Muscle of leg (tissue), 11 donors: ENCODE results near the gene SNX15. TPM values are rescaled to one million over a fixed set of nuclear protein-coding genes. Genes with fewer than 3 reads are reported as not detected.

Experiments used
- DNase-seq: peaks from one replicate; pipeline ENCODE4 v3.0.0; 2013
- H3K27ac ChIP-seq: one replicate; pipeline ENCODE4 v1.5.1; 2013; ENCODE audit warnings: mild to moderate bottlenecking, low read length, control low read depth
- H3K27me3 ChIP-seq: one replicate; pipeline ENCODE4 v1.6.1; 2013; ENCODE audit warnings: low read length; ENCODE audit not compliant: control insufficient read depth, insufficient read depth
- H3K36me3 ChIP-seq: one replicate; pipeline ENCODE4 v1.6.1; 2013; ENCODE audit warnings: low read length; ENCODE audit not compliant: control insufficient read depth, insufficient read depth
- H3K4me1 ChIP-seq: one replicate; pipeline ENCODE4 v1.6.1; 2013; ENCODE audit warnings: low read length; ENCODE audit not compliant: control insufficient read depth, insufficient read depth
- H3K4me3 ChIP-seq: one replicate; pipeline ENCODE4 v1.5.1; 2013; ENCODE audit warnings: low read length, control low read depth
- H3K9me3 ChIP-seq: replicated peaks from 2 replicates; pipeline ENCODE4 v1.6.1; 2013; ENCODE audit warnings: low read depth, low read length; ENCODE audit not compliant: control insufficient read depth
- WGBS: methylation state at CpG from one replicate; pipeline ENCODE4 v1.1.5; 2013; ENCODE audit warnings: missing lambda C conversion rate; ENCODE audit not compliant: insufficient coverage; 5-methylcytosine and 5-hydroxymethylcytosine counted together
- polyA plus RNA-seq, 8 donors: library from polyadenylated mRNA; unstranded; fragments of 120-200 nt; gene quantifications; one replicate each; pipeline versions ENCODE4 v1.2.1 to v1.2.3, GENCODE V29; 2013; ENCODE audit warnings: inconsistent platforms in 1 of 8, low replicate concordance in 1 of 8; ENCODE audit not compliant: insufficient read length in 8 of 8, insufficient read depth in 1 of 8
- total RNA-seq: library from RNA; stranded (reverse); fragments of 120-200 nt; gene quantifications from one replicate; pipeline ENCODE4 v1.2.4, GENCODE V29; 2013

SNX15 gene
- total and polyA plus RNA-seq, 9 donors: 18.3 to 29.6 (median 22.3) TPM

DNA sequence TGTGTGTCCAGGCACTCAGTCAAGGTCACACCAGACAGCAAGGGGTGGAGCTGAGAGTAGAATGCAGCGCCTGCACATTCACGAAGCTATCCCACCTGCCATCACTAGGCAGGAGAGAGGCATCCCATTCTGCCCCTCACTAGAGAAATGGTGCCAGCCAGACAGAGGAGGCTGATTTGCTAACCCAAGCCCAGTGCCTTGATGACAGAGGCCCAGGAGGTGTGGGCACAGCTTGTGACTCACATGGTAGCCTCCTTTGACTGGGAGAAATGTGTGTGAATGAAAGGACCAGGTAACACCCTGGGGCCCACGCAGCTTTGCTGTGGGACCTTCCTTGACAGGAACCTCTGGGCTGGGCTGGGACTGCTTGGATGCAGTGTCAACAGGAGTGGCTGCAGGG, 36.3 kb downstream of the SNX15 start:
- no peak for DNase-seq
- H3K9me3 ChIP-seq: no peaks in the 10 kb centered on the region
- H3K27me3 ChIP-seq: no peaks in the 10 kb centered on the region
- 76% methylated on average over 3 of the region's 3 CpGs for WGBS
- H3K4me1 ChIP-seq: no peaks in the 10 kb centered on the region
- no peak overlapping the region for H3K4me3 ChIP-seq
- no peaks in the 10 kb centered on the region for H3K36me3 ChIP-seq
- H3K27ac ChIP-seq: no peak overlapping the region

DNA sequence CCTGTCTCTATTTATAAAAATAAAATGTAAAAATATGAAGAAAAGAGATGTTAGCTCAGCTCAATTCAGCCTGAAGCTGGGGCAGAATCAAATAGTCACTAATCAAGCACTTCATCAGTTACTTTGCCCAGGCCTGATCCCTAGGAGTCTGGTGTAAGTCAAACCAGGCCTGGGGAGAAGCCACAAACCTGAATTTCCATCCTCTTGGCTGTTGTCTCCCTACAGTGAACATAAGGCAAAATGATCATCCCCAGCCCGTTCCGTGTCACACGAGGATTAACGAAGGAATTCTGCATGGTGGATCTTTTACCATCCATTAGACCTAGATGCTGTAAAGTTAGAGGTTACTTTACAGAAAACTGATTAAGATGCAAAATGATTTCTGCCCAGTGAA, 37.6 kb downstream of the SNX15 start:
- no peaks in the 10 kb centered on the region for H3K27me3 ChIP-seq
- WGBS: no CpG with 5 or more reads among the region's 4 CpGs
- H3K27ac ChIP-seq: no peak overlapping the region
- H3K4me3 ChIP-seq: no peak overlapping the region
- no peaks in the 10 kb centered on the region for H3K36me3 ChIP-seq
- no peaks in the 10 kb centered on the region for H3K4me1 ChIP-seq
- no peaks in the 10 kb centered on the region for H3K9me3 ChIP-seq
- no peak for DNase-seq

DNA sequence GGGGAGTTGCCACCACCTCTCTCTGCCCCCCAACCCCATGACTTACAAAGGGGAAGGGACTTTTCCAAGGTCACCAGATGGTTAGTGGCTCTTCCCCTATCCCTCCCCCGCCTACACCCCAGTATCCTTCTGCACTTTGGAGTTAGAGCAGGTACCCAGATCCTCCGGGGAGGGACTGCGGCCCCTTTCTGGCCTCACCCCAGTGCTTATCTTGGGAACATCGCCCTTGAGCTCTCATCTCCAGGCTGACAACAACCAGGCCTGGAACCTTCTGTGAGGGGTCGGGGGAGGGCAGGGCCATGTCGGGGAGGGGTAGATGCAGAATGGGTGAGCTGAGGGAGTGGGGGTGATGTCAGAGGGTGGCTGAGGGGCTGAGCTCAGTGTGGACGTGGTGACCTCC, 38.6 kb downstream of the SNX15 start:
- no peak for DNase-seq
- Histone ChIP-seq H3K27me3 (no peaks in the 10 kb centered on the region), H3K9me3 (no peaks in the 10 kb centered on the region), H3K27ac (no peak overlapping the region), H3K4me1 (no peaks in the 10 kb centered on the region), H3K4me3 (no peak overlapping the region), H3K36me3 (no peaks in the 10 kb centered on the region)
- 73% methylated on average over 6 of the region's 7 CpGs for WGBS

DNA sequence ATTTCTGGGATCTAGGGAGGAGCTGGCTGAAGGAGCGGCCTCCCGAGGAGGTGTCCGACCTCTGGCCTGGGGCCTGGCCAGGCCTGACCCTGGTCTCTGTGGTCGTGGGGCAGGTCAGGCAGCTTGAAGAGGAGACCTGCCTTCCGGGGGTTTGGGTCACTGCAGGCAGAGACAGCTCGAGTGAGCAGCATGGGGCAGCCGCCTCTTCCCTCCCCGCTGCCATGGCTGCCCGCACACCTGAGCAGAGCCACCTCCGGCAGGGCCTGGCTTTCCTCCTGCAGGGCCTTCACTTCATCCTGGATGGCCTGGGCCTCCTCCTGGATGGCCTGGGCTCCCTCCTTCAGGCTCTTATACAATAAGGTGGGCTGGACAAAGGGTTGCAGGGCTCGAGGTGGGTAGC, 39.1 kb downstream of the SNX15 start:
- no peak overlapping the region for H3K4me3 ChIP-seq
- no peak overlapping the region for H3K27ac ChIP-seq
- H3K36me3 ChIP-seq: no peaks in the 10 kb centered on the region
- WGBS: 50% methylated on average over 8 of the region's 11 CpGs
- no peak for DNase-seq
- no peaks in the 10 kb centered on the region for H3K27me3 ChIP-seq
- no peaks in the 10 kb centered on the region for H3K4me1 ChIP-seq
- H3K9me3 ChIP-seq: no peaks in the 10 kb centered on the region

DNA sequence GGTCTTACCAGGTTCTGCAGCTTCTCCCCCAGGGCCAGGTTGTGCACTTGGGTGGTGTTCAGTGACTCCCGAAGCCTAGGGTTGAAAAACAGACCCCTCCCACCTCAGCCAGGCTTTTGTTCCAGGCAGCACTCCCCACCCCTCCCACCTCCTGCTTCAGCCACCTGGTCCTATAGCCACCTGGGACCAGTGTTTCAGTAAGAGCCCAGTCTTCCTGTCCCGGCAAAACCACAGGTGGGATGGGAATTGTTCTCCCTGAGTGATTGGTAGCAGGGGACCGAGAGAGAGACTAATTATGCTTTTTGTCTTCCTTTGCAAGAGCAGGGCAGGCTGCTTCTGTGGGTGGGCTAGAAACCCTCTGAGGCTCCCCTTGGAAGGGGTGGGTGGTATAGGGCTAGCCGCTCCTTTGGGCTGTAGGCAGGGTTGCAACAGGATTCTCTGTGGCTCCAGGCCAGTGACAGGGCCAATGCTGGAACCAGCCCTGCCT, 39.6 kb downstream of the SNX15 start:
- Histone ChIP-seq H3K9me3 (no peaks in the 10 kb centered on the region), H3K4me3 (no peak overlapping the region), H3K36me3 (no peaks in the 10 kb centered on the region), H3K4me1 (no peaks in the 10 kb centered on the region), H3K27ac (no peak overlapping the region), H3K27me3 (no peaks in the 10 kb centered on the region)
- 19% methylated on average over 4 of the region's 4 CpGs for WGBS
- DNase-seq: no peak

DNA sequence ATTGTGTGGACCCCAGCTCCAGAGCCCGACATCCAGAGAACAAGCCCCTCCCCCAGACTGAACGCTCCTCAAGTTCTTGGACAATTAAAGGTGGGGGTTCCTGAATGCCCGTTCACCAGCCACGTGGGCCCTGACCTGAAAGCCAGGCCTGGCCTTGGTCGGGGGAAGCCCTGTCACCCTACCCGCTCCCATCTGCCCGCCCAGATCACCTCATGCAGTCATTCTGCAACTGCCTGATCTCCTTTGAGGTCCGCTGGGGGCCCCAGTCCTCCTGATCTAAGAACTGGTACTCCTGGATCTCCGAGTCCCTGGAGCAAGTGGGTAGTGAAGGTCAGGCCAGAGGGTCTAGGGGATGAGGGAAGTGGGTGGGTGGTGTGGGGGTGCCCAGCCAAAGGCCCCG, 40.2 kb downstream of the SNX15 start:
- no peak for DNase-seq
- no peak overlapping the region for H3K27ac ChIP-seq
- H3K36me3 ChIP-seq: no peaks in the 10 kb centered on the region
- no peaks in the 10 kb centered on the region for H3K27me3 ChIP-seq
- no peaks in the 10 kb centered on the region for H3K9me3 ChIP-seq
- H3K4me3 ChIP-seq: no peak overlapping the region
- no peaks in the 10 kb centered on the region for H3K4me1 ChIP-seq
- WGBS: 61% methylated on average over 5 of the region's 10 CpGs

DNA sequence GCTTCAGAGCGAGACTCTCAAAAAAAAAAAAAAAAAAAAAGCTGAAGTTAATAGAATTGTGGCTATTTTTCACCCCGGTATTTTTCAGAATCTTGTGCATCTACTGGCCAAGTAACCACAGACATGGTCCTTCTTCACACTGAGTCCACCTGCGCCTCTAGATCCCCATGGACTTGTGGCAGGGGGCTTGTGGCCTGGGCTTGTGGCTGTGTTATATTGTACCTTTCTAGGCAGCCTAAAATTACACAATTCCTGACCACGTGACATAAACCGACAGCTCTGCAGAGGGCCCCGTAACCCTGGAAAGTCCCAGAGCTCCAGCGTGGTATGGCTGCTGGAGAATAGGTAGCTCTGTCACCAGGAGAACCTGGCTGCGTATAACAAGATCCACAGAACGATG, 42.0 kb downstream of the SNX15 start:
- H3K9me3 ChIP-seq: no peaks in the 10 kb centered on the region
- H3K4me3 ChIP-seq: no peak overlapping the region
- no peaks in the 10 kb centered on the region for H3K4me1 ChIP-seq
- 45% methylated on average over 4 of the region's 9 CpGs for WGBS
- H3K27ac ChIP-seq: no peak overlapping the region
- H3K36me3 ChIP-seq: no peaks in the 10 kb centered on the region
- DNase-seq: no peak
- no peaks in the 10 kb centered on the region for H3K27me3 ChIP-seq

DNA sequence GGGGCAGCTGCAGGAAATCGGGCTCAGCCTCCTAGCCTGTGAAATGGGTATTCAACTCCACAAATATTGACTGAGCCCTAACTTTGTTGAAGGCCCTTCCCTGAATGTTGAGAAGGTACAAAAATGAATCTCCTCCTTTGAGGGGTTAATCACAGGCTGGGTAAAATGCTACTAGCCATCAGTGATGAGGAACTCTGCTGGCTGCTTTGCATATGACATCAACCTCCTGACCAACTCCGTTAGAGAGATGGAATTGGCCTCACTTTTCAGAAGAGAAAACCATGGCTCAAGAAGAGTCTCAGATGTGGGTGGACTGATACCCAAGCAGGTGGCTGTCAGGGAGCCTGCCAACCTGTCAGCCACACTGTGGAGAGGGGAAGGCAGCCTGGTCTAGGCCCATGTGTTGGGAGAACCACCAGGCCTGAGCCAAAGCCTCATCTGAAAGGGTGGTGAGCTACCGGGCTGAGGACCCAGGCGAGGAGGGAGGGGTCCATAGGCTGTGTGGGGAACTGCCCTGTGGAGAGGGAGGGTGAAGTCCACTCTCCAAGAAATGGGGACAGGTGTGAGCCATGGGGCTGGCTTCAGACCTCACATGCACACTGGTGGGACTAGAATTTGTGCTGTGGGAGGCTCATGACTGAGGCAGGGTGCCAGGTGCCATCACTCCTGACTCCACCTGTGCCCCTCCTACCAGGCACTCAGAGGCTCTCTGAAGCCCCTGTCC, 44.8 kb downstream of the SNX15 start:
- no peaks in the 10 kb centered on the region for H3K4me1 ChIP-seq
- H3K36me3 ChIP-seq: peaks cover 6% of the 10 kb centered on the region
- 82% methylated on average over 2 of the region's 4 CpGs for WGBS
- no peaks in the 10 kb centered on the region for H3K27me3 ChIP-seq
- DNase-seq: no peak
- H3K9me3 ChIP-seq: no peaks in the 10 kb centered on the region
- H3K4me3 ChIP-seq: no peak overlapping the region
- no peak overlapping the region for H3K27ac ChIP-seq

DNA sequence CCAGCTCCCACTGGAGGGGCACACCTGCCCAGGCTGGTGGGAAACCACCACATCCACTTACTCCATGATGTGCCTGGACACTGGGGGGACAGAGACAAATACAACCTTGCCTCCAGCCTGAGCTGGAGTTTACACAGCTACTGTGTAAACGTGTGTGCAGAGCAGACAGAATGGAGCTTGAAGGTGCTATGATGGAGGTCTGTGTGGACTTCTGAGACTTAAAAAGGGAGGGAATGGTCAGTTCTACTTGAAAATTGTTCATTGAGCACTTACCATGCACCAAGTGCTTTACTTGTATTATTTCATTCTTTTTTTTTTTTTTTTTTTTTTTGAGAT, 45.4 kb downstream of the SNX15 start:
- WGBS: no CpG with 5 or more reads among the region's 1 CpG
- DNase-seq: no peak
- H3K27ac ChIP-seq: no peak overlapping the region
- peaks cover 6% of the 10 kb centered on the region for H3K36me3 ChIP-seq
- H3K4me3 ChIP-seq: no peak overlapping the region
- H3K9me3 ChIP-seq: no peaks in the 10 kb centered on the region
- no peaks in the 10 kb centered on the region for H3K4me1 ChIP-seq
- no peaks in the 10 kb centered on the region for H3K27me3 ChIP-seq

DNA sequence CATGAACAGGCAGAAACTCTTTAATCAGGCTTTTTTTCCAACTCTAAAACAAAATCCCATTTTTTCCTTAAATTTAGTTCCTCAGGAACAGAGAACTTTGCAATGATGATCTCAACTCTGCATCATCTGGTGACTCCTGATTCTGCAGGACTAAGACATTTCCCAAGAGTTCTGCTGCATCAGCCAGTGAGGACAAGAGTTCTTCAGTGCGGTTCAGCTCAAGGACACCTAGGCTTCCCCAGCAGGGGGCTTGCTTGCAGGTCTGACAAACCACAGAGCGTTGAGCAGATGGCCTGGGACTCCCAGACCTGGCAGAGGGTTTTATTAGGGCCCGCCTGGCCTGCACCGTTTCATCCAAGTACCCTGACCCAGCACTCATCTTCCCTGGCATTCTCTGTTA, 50.2 kb downstream of the SNX15 start:
- H3K9me3 ChIP-seq: no peaks in the 10 kb centered on the region
- no peaks in the 10 kb centered on the region for H3K4me1 ChIP-seq
- no peak overlapping the region for H3K4me3 ChIP-seq
- H3K27me3 ChIP-seq: no peaks in the 10 kb centered on the region
- H3K27ac ChIP-seq: no peak overlapping the region
- WGBS: 65% methylated on average over 2 of the region's 4 CpGs
- peaks cover 29% of the 10 kb centered on the region for H3K36me3 ChIP-seq
- no peak for DNase-seq

DNA sequence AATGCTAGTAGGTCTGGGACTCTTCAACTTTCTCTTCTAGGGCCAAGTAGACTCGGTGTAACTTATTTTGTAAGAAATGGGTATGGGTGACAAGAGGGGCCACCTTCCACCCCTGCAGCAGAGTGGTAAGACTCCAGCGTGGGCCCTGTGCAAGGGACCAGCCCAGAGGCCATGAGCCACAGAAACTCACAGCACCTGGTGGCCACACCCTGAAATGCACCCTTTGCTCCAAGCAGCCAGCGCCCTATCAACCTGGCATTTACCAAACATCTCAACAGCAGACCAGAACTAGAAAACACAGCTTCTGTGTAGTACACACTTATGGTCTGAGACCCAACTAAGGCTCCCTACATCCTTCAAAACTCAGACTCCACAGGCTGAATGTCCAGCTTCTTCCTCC, 50.9 kb downstream of the SNX15 start:
- 86% methylated on average over 1 of the region's 3 CpGs for WGBS
- Histone ChIP-seq H3K9me3 (no peaks in the 10 kb centered on the region), H3K36me3 (peaks cover 29% of the 10 kb centered on the region), H3K27me3 (no peaks in the 10 kb centered on the region), H3K4me3 (no peak overlapping the region), H3K4me1 (peaks cover 2% of the 10 kb centered on the region), H3K27ac (no peak overlapping the region)
- no peak for DNase-seq
